Measurements from ENCODE around the gene ATAD3C.
"Not testable (repeated sequence)": the region's sequence is repeated elsewhere in the genome, so short reads cannot be mapped to it uniquely, and the experiment has no call there.

Gene ATAD3C

DNA sequence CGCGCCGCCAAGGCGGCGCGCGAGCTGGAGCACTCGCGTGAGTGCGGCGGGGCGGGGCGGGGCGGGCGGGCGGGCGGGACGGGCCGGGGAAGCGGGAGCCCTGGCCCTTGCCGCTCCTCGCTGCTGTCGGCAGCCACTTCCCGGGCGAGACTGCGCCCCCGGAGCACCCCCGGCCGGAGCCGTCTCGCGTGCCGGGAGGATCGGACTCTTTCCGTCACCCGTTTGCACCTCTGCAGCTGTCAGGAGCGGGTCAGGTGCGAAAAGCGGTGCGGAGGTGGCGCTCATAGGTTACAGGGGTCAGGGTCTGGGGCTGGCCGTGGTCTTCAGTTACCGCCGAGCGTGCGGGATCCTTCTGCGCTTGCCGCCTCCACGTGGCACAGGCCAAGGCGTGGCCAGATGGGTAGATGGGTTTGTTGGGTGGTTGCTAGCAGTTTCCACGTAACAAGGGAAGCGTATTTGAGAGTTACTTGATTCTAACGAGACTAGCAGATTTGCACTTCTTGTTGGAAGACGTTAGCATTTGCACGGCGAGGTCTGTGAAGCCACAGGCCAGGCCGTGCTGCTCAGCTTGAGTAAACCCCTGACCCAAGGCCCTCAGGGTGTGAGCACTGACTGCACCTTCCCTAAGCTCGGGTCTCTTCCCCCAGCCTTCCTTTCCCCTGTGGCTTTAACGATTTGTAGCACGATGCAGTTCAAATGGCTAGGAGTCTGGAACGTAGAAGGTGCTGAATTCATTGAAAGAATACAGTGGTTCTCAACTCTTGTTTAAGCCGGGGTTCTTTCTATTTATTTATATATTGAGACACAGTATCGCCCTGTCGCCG lies 22.8 kb downstream of the ATAD3C start:
- not testable (repeated sequence) for DNase-seq (ENCODE audit: low read depth, low spot score)

DNA sequence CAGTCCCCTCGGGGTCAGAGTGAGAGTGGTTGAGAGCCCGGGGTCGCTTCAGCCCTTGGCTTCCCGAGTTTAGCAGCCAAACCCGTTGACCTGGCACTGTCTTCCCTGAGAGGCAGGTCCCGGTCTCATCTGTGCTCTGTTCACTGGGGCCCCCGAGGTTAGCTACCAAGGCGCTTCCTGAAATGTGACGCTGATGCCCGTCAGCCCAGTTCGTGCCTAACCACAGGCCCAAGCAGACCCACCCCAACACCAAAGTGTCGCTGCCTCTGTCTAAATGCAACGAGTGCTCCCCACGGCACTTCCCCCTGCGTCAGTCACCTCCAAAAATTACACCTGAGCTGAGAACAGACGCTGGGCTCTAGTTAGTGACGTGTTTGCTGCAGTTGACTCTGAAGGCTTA lies 26.5 kb downstream of the ATAD3C start:
- not testable (repeated sequence) for DNase-seq (ENCODE audit: low read depth, low spot score)

DNA sequence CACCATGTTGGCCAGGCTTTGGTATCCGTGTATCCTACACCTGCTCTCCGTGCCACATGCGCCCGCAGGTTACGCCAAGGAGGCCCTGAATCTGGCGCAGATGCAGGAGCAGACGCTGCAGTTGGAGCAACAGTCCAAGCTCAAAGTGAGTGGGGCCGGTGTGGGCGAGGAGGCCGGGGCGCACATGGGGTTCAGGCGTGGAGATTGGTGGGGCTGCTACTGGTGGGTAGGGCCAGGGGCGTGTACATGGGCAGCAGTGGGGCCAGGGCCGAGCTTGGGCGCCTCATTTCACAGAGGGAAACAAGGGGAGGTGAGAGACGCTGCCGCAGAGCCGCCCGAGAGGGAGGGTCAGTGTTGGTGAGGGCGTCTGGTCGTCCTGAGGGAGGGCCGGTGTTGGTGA lies 27.7 kb downstream of the ATAD3C start:
- no peak for DNase-seq (ENCODE audit: low read depth, low spot score)

DNA sequence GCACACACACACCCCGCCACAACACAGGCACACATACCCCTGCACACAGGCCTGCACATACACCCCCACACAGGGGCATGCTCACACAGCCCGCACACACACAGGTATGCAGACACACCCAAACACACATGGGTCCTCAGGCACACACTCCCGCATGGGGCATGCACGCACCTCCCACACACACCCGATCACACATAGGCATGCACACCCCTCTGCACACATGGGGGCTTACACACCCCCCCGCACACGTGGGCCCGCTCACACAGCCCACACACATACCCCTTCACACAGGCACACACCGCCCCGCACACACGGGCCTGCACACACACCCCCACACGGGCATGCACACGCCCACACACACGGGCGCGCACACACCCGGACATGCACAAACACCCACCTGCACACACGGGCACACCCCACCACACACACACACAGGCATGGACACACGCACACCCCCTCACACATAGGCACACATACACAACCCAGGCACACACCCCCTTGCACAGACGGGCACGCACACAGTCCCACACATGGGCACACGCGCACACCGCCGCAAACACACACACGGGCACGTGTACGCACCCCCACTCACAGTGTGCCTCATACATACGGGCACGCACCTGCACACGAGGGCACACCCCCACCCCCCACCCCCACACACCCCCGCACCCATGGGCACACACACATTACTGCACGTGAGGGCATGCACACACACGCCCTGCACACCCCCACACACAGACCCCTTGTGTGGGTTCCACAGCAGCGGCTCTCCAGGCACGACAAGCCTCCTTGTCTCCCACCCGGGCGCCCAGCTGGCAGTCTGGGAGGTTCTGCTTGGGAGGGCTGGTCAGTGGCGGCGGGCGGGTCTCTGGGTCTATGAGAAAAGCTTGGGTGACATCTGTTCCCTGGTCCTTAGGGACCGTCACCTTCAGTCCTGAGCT lies 30.3 kb downstream of the ATAD3C start:
- DNase-seq (ENCODE audit: low read depth, low spot score), result no peak

DNA sequence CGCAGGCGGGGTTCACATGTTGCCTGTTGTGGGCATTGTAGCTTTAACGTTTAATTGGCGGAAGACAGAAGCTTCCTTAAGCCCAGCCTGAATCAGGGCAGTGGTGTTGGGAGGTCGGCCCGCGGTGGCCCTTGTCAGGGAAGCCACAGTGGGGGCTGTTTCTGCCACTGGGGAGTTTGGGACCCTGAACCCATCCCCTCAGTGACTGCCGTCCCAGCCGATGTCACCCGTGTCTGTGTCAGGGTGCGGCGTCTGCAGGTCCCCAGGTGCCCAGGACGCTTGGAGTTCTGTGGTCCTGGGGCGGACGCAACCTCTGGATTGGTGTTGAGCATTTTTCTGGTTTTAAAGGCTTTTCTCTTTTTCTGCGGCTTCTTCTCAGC lies 31.0 kb downstream of the ATAD3C start:
- DNase-seq (ENCODE audit: low read depth, low spot score), result not testable (repeated sequence)

DNA sequence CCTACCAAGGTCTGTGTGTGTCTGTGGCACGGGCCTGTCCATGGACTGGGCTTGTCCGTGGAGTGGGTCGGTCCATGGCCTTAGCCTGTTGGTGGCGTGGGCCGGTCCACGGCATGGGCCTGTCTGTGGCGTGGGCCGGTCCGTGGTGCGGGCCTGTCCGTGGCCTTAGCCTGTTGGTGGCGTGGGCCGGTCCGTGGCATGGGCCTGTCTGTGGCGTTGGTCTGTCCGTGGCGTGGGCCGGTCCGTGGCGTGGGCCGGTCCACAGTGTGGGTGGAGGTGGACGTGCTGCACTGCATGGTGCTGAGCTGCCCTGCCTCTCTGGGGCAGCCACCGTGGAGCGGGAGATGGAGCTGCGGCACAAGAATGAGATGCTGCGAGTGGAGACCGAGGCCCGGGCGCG lies 32.3 kb downstream of the ATAD3C start:
- DNase-seq (ENCODE audit: low read depth, low spot score), result not testable (repeated sequence)

DNA sequence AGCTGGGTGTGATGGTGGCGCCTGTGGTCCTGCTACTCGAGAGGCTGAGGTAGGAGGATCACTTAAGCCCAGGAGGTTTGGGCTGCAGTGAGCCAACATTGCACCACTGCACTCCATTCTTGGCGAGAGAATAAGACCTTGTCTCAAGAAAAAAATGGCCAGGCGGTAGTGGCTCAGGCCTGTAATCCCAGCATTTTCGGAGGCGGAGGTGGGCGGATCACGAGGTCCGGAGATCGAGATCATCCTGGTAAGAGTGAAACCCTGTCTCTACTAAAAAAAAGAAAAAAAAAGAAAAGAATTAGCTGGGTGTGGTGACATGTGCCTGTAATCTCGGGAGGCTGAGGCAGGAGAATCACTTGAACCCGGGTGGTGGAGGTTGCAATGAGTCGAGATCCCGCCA lies 33.4 kb downstream of the ATAD3C start:
- no peak for DNase-seq (ENCODE audit: low read depth, low spot score)

DNA sequence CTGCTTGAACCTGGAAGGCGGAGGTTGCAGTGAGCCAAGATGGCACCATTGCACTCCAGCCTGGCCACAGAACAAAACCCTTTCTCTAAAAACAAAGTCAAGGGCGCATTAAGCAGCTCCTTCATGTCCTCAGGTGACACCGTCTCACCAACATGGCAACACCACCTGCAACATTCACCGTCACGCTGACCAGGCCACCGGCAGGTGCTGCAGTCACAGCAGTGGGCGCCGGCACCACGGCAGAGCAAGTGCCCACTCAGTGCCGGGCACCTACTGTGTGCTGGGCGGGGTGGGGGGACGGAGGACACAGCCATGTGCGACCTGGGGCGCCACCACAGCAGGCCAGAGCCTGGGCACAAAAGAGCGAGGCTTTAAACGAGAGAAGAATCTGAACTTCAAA lies 34.2 kb downstream of the ATAD3C start:
- DNase-seq (ENCODE audit: low read depth, low spot score), result no peak

DNA sequence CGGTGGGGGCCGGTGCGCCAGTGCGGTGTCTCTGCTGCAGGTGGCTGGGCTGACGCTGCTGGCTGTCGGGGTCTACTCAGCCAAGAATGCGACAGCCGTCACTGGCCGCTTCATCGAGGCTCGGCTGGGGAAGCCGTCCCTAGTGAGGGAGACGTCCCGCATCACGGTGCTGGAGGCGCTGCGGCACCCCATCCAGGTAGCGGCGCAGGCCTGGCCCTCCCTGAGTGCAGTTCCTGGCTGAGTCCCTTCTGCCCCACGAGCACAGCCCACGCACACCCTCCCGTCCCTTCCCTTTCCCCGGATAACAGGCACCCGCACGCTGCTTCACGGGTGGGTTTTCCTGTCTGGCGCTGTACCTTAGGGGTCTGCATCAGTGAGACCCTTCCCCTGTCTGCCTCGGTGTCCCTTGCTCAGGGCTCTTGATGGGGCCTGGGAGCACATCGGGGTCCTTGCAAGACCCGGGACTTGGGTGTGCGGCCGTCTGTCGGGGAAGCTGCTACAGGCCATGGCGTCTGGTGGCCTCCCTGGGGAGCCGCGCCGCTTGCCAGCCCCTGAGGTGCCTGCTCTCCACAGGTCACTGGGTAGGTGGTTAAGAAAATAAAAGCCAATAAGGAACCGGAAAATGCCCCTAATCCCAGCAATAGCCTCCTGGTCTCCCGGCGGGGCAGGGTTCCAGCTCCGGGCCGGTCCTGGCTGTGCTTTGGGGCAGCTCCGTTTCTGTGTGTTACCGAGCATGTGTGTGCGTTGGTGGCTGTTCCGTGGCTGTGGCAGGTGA lies 35.7 kb downstream of the ATAD3C start:
- DNase-seq (ENCODE audit: low read depth, low spot score), result not testable (repeated sequence)

DNA sequence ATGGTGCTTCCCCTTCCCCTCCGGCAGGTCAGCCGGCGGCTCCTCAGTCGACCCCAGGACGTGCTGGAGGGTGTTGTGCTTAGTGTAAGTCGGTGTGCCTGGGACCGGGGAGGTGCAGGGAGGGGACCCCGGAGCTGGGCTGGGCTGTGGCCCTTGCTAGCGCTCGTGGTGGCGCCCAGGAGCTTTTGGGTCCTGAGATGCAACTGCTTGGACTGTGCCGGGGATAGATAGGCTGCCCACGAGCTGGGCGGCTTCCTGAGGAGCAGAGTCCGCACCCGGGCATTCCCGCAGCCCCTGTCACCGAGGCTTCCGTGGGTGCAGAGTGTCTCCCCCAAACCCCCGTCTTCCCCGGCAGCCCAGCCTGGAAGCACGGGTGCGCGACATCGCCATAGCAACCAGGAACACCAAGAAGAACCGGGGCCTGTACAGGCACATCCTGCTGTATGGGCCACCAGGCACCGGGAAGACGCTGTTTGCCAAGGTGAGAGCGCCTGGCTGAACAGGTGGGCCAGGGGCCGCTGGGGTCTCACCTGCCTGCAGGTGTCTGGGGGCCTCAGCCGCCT lies 36.3 kb downstream of the ATAD3C start:
- not testable (repeated sequence) for DNase-seq (ENCODE audit: low read depth, low spot score)

DNA sequence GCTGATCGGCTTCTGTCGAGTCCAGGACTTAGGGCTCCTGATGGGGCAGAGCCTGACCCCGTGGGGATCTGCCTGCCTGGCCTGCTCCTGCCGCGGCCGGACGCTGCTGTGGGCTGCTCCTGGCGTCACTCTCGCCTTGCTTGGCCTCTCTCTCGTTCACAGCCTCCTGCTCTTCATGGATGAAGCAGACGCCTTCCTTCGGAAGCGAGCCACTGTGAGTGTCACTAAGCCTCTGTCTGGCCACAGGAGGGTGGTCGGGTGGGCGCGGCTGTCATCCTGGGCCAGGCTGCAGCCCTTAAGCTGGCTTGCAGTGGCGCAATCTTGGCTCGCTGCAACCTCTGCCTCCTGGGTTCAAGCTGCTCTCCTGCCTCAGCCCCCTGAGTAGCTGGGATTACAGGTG lies 38.2 kb downstream of the ATAD3C start:
- DNase-seq (ENCODE audit: low read depth, low spot score), result no peak

DNA sequence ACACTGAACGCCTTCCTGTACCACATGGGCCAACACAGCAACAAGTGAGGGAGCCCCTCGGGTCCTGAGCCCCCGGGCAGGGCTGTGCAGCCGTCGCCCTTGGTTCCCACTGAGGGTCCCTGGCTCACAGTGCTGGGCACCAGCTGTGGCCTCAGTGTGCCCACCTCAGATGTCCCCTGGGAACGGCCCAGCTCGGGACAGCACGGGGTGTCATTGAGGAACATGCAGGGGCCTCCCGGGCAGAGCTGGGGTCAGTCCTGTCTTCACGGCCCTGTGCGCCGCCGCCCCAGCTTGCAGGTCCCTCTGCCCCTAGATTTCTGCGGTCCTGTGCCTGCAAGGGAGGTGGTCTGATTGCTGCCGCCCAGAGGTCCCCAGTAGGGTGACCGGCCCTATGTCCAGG lies 39.7 kb downstream of the ATAD3C start:
- DNase-seq (ENCODE audit: low read depth, low spot score), result no peak

DNA sequence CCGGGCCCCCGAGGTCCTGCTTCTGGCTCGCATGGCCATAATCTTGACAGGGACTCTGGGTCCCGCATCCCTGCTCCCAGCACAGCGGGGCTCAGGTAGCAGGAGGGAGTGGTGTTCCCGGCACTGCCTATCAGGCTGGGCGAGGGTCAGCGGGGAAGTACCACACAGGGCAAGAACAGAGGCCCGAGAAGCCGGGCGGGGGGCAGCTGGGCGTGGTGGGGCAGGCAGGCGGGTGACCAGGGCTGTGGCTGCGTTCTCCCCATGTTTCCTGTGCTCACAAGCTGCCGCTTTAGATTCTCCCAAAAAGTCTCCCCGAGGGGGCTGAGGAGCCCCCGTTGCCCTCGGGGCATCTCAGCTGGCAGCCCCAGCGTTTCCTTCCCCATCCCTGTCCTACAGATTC lies 40.4 kb downstream of the ATAD3C start:
- DNase-seq (ENCODE audit: low read depth, low spot score), result no peak

DNA sequence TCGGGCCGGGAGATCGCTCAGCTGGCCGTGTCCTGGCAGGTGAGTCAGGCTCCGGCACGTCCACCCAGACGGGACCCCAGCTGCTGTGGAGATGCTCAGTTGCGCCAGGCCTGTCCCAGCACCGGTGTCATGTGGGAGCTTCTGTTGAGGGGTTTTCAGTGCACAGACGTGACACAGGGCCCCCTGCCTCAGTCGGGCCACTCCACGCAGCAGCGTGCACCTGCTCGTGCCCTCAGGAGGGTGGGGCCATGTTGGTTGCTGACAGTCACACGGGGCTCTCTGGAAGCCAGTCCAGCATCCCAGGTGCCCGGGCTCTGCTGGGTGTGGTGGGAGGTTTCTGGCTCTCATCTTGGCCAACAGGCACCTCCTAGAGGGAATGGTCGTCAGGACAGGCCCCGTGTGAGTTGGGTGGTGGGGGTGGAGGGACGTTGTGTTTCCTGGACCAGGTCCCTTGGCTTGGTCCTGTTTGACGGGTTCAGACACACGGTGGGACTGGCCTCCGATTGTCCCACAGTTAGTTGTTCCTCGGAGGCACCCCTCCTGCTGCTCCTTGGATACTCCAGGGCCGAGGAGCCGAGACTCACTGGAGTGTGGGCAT lies 41.2 kb downstream of the ATAD3C start:
- DNase-seq (ENCODE audit: low read depth, low spot score), result no peak

DNA sequence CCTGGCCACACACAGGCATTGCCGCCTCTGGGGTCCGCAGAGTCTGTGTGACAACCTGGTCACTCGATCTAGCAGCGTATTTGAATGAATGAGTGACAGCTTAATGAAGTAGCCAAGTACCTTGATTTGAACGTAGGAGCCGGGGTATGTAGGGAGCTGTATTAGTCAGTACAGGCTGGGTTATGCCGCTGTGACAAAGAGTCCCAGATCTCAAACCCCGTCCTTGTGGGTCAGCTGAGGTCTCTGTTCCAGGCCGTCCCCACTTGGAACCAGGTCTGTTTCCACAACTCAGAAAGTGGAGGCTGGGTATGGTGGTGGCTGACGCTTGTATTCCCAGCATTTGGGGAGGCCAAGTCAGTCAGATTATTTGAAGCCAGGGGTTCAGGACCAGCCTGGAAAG lies 42.1 kb downstream of the ATAD3C start:
- DNase-seq (ENCODE audit: low read depth, low spot score), result no peak

DNA sequence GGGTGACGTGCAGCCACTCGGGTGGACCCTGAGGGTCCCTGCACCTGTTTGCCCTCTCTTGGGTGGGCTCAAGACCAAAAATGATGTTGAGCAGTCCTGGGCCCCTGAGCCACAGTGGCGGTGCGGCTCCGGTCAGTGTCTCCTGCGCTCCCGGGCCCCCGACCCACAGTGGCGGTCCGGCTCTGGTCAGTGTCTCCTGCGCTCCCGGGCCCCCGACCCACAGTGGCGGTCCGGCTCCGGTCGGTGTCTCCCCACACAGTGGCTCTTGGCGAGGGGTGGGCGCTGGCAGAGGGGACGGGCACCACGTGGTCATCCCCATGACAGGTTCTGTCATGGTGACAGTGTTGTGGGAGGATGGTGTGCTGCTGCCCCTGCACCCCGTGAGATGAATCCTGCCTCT lies 44.8 kb downstream of the ATAD3C start:
- DNase-seq (ENCODE audit: low read depth, low spot score), result not testable (repeated sequence)

DNA sequence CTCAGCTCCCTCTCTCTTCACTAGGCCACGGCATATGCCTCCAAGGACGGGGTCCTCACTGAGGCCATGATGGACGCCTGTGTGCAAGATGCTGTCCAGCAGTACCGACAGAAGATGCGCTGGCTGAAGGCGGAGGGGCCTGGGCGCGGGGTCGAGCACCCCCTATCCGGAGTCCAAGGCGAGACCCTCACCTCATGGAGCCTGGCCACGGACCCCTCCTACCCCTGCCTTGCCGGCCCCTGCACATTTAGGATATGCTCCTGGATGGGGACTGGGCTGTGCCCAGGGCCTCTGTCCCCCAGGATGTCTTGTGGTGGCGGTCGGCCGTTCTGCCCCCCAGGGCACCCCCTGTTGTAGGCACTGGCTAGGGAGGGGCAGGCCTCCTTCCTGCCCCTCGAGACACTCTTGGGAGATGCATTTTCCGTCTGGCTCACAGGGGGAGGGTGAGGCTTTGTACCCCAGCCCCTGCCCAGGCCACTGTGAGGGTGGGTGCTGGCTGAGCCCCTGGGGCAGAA lies 46.0 kb downstream of the ATAD3C start:
- not testable (repeated sequence) for DNase-seq (ENCODE audit: low read depth, low spot score)

DNA sequence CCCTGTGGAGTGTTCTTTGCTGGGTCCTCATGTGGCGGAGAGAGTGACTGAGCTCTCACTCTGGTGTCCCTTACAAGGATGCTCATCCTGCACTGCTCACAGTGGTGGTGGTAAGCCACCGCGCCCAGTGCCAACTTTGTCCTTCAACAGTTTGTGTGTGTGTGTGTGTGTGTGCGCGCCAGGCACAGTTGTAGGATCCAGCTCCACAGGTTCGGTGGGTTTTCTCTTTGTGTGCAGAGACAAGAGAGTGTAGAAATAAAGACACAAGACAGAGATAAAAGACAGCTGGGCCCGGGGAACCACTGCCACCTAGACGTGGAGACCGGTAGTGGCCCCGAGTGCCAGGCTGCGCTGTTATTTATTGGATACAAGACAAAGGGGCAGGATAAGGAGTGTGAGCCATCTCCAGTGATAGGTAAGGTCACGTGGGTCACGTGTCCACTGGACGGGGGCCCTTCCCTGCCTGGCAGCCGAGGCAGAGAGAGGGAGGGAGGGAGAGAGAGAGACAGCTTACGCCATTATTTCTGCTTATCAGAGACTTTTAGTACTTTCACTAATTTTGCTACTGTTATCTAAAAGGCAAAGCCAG lies 55.4 kb downstream of the ATAD3C start:
- peak; percentile 32 for DNase-seq (ENCODE audit: low read depth, low spot score)

DNA sequence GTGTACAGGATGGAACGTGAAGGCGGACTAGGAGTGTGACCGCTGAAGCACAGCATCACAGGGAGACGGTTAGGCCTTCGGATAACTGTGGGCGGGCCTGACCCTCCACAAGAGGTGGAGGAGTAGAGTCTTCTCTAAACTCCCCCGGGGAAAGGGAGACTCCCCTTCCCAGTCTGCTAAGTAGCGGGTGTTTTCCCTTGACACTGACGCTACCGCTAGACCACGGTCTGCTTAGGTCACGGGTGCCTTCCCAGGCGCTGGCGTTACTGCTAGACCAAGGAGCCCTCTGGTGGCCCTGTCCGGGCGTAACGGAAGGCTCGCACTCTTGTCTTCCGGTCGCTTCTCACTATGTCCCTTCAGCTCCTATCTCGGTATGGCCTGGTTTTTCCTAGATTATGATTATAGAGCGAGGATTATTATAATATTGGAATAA lies 55.9 kb downstream of the ATAD3C start:
- DNase-seq (ENCODE audit: low read depth, low spot score), result not testable (repeated sequence)

DNA sequence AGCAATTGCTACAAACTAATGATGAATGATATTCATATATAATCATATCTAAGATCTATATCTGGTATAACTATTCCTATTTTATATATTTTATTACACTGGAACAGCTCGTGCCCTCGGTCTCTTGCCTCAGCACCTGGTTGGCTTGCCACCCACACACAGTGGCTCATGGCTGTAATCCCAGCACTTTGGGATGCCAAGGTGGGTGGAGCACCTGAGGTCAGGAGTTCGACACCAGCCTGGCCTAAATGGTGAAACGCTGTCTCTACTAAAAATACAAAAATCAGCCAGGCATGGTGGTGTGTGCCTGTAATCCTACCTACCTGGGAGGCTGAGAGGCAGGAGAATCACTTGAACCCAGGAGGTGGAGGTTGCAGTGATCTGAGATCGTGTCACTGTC lies 56.3 kb downstream of the ATAD3C start:
- DNase-seq (ENCODE audit: low read depth, low spot score), result not testable (repeated sequence)
